TTC549 (cell line): Measurements from ENCODE around the gene EFTUD2.
"Not testable (repeated sequence)": the region's sequence is repeated elsewhere in the genome, so short reads cannot be mapped to it uniquely, and the experiment has no call there.

Source experiments
- FAIRE-seq: peaks from 2 replicates; lab custom pipeline; 2012; peaks lifted over from hg19 to GRCh38; lab: Jason Lieb, UNC

The EFTUD2 gene

GRCh38 chr17:44899074-44899782 is at the start of gene EFTUD2:
EFTUD2 (minus strand) TSS chr17:44899445; CDS start chr17:44894521, 4,924 bp downstream.
- FAIRE-seq = no peak

GRCh38 chr17:44948315-44948795 is 49.1 kb upstream of the EFTUD2 start:
- FAIRE-seq = no peak

GRCh38 chr17:44947461-44948314 is 48.4 kb upstream of the EFTUD2 start, which contains the start of gene KIF18B:
KIF18B (minus strand) TSS chr17:44947773; CDS start chr17:44936344, 11,429 bp downstream.
- FAIRE-seq = peak; percentile 23

- not testable (repeated sequence) for FAIRE-seq
These were observed 46.4 kb upstream of the EFTUD2 start for GRCh38 chr17:44945652-44946051.

GRCh38 chr17:44942456-44942855 is 43.2 kb upstream of the EFTUD2 start:
- FAIRE-seq = no peak

- no peak for FAIRE-seq
These were observed 42.6 kb upstream of the EFTUD2 start for GRCh38 chr17:44941712-44942331.

- no peak for FAIRE-seq
These were observed 41.5 kb upstream of the EFTUD2 start for GRCh38 chr17:44940768-44941167.

- FAIRE-seq = no peak
These were observed 41.1 kb upstream of the EFTUD2 start for GRCh38 chr17:44940317-44940716.

GRCh38 chr17:44935116-44935515 is 35.9 kb upstream of the EFTUD2 start:
- FAIRE-seq = no peak

GRCh38 chr17:44934745-44935105 is 35.5 kb upstream of the EFTUD2 start:
- no peak for FAIRE-seq

- no peak for FAIRE-seq
These were observed 34.8 kb upstream of the EFTUD2 start for GRCh38 chr17:44933824-44934744.

GRCh38 chr17:44932787-44933097 is 33.5 kb upstream of the EFTUD2 start:
- no peak for FAIRE-seq

GRCh38 chr17:44932096-44932786 is 33.0 kb upstream of the EFTUD2 start:
- FAIRE-seq = no peak

- FAIRE-seq = no peak
These were observed 32.1 kb upstream of the EFTUD2 start for GRCh38 chr17:44931376-44931775.

- FAIRE-seq = no peak
These were observed 31.4 kb upstream of the EFTUD2 start for GRCh38 chr17:44930667-44931066.

GRCh38 chr17:44928950-44929720 is 29.9 kb upstream of the EFTUD2 start:
- FAIRE-seq = no peak

- no peak for FAIRE-seq
These were observed 28.9 kb upstream of the EFTUD2 start for GRCh38 chr17:44928136-44928535.

- no peak for FAIRE-seq
These were observed 28.5 kb upstream of the EFTUD2 start for GRCh38 chr17:44927696-44928095.

- FAIRE-seq = no peak
These were observed 27.7 kb upstream of the EFTUD2 start for GRCh38 chr17:44926821-44927525.
